IMR-90 (cell line): ENCODE measurements around the gene CYFIP2. TPM values are rescaled to one million over a fixed set of nuclear protein-coding genes. Genes with fewer than 3 reads are reported as not detected.
A peak's percentile ranks its signal among the peaks of the same experiment; 100 is the strongest.

Experiments used
- ATAC-seq: fragments of 200-7000 bp; cut with Tn5 transposase; 2 replicates; pipeline ENCODE4 v1.9.1; 2020; ENCODE audit warnings: low read depth, mild to moderate bottlenecking, moderate library complexity
- BruUV-seq: library from RNA; stranded (reverse); fragments of 400-500 nt; replicated peaks from 2 replicates; lab custom pipeline; 2021; lab: Mats Ljungman, UMichigan
- CTCF ChIA-PET: fragments of 300-600 bp; formaldehyde crosslinking; extraction: SDS; loops from one replicate; lab custom pipeline; 2021; ENCODE audit warnings: antibody characterized with exemption; lab: Yijun Ruan, JAX
- POLR2A ChIA-PET: fragments of 300-600 bp; sonication (Branson Sonifier 250); formaldehyde crosslinking; loops from one replicate; lab custom pipeline; 2022; ENCODE audit warnings: antibody characterized with exemption; ENCODE audit not compliant: unreplicated experiment; lab: Charles Lee
- DNase-seq: peaks from one replicate; pipeline ENCODE4 v3.0.0; 2013
- H2AFZ ChIP-seq: replicated peaks from 2 replicates; pipeline ENCODE3; 2013; ENCODE audit warnings: low read length, mild to moderate bottlenecking; ENCODE audit not compliant: poor library complexity
- H2AK5ac ChIP-seq: 2 replicates; pipeline ENCODE4 v1.6.1; 2013; ENCODE audit warnings: low read depth, low read length, inconsistent platforms
- H2AK9ac ChIP-seq: replicated peaks from 2 replicates; pipeline ENCODE3; 2013; ENCODE audit warnings: mild to moderate bottlenecking, low read depth, low read length, moderate library complexity; ENCODE audit not compliant: poor library complexity
- H2BK120ac ChIP-seq: 2 replicates; pipeline ENCODE4 v1.6.1; 2013; ENCODE audit warnings: low read depth, low read length, inconsistent platforms
- H2BK15ac ChIP-seq: 3 replicates; pipeline ENCODE4 v1.6.1; 2013; ENCODE audit warnings: low read depth, low read length, inconsistent platforms
- H2BK20ac ChIP-seq: 2 replicates; pipeline ENCODE4 v1.6.1; 2013; ENCODE audit warnings: low read depth, mild to moderate bottlenecking, inconsistent platforms, low read length, moderate library complexity
- H2BK5ac ChIP-seq: 2 replicates; pipeline ENCODE4 v1.6.1; 2013; ENCODE audit warnings: mild to moderate bottlenecking, low read depth, low read length, inconsistent platforms; ENCODE audit not compliant: poor library complexity, severe bottlenecking
- H3K14ac ChIP-seq: replicated peaks from 2 replicates; pipeline ENCODE4 v1.6.1; 2013; ENCODE audit warnings: low read depth, low read length, inconsistent platforms
- H3K18ac ChIP-seq: 2 replicates; pipeline ENCODE4 v1.6.1; 2013; ENCODE audit warnings: low read depth, low read length, control low read depth
- H3K23ac ChIP-seq: 2 replicates; pipeline ENCODE4 v1.6.1; 2013; ENCODE audit warnings: low read depth, low read length, inconsistent platforms
- H3K27ac ChIP-seq: 2 replicates; pipeline ENCODE4 v1.5.1; 2013; ENCODE audit warnings: mild to moderate bottlenecking, control low read depth, low read length; ENCODE audit not compliant: insufficient read depth
- H3K27me3 ChIP-seq: 2 replicates; pipeline ENCODE4 v1.6.1; 2013; ENCODE audit warnings: low read length; ENCODE audit not compliant: control insufficient read depth, insufficient read depth
- H3K36me3 ChIP-seq: 2 replicates; pipeline ENCODE4 v1.6.1; 2013; ENCODE audit warnings: low read length, mixed read lengths; ENCODE audit not compliant: control insufficient read depth, insufficient read depth
- H3K4ac ChIP-seq: 2 replicates; pipeline ENCODE4 v1.6.1; 2013; ENCODE audit warnings: low read depth, low read length, inconsistent platforms
- H3K4me1 ChIP-seq: 2 replicates; pipeline ENCODE4 v1.6.1; 2013; ENCODE audit warnings: low read length, mixed read lengths; ENCODE audit not compliant: control insufficient read depth, insufficient read depth
- H3K4me2 ChIP-seq: 2 replicates; pipeline ENCODE4 v1.6.1; 2013; ENCODE audit warnings: low read depth, mild to moderate bottlenecking, control low read depth, low read length, moderate library complexity
- H3K4me3 ChIP-seq: 2 replicates; pipeline ENCODE4 v1.5.1; 2013; ENCODE audit warnings: low read depth, mild to moderate bottlenecking, control low read depth, low read length, moderate library complexity; ENCODE audit not compliant: insufficient read depth
- H3K56ac ChIP-seq: 2 replicates; pipeline ENCODE4 v1.6.1; 2013; ENCODE audit warnings: low read length, inconsistent platforms; ENCODE audit not compliant: insufficient read depth; ENCODE audit errors: extremely low read depth
- H3K79me1 ChIP-seq, 2 experiments: 2 replicates each; pipeline ENCODE4 v1.6.1; 2013; ENCODE audit warnings: low read length in 2 of 2, inconsistent platforms in 1 of 2, low read depth in 1 of 2
- H3K9ac ChIP-seq: 2 replicates; pipeline ENCODE4 v1.6.1; 2013; ENCODE audit warnings: low read depth, low read length, control low read depth
- H3K9me1 ChIP-seq: 2 replicates; pipeline ENCODE4 v1.6.1; 2013; ENCODE audit warnings: low read length, inconsistent platforms; ENCODE audit not compliant: insufficient read depth
- H3K9me3 ChIP-seq: 2 replicates; pipeline ENCODE4 v1.6.1; 2013; ENCODE audit warnings: low read length; ENCODE audit not compliant: control insufficient read depth, insufficient read depth
- H4K20me1 ChIP-seq: 2 replicates; pipeline ENCODE4 v1.6.1; 2013; ENCODE audit warnings: low read length, inconsistent platforms; ENCODE audit not compliant: insufficient read depth
- H4K5ac ChIP-seq: 2 replicates; pipeline ENCODE4 v1.6.1; 2013; ENCODE audit warnings: mild to moderate bottlenecking, low read depth, low read length, control low read depth
- H4K8ac ChIP-seq, 2 experiments: 2 replicates each; pipeline ENCODE4 v1.6.1; 2013; ENCODE audit warnings: low read depth in 2 of 2, low read length in 2 of 2, control low read depth in 1 of 2, inconsistent platforms in 1 of 2
- H4K91ac ChIP-seq: 2 replicates; pipeline ENCODE4 v1.6.1; 2013; ENCODE audit warnings: low read depth, low read length, inconsistent platforms; ENCODE audit not compliant: insufficient read depth
- CTCF ChIP-seq: conservative IDR thresholded peaks from 2 replicates; pipeline ENCODE4 v1.5.1; 2012; ENCODE audit warnings: mild to moderate bottlenecking, low read depth, low read length, improper control_type of control experiment
- MXI1 ChIP-seq: IDR thresholded peaks from 2 replicates; pipeline ENCODE4 v1.6.1; 2012; ENCODE audit warnings: low read depth, mild to moderate bottlenecking, low read length, moderate library complexity, borderline replicate concordance
- WGBS, 2 experiments: methylation state at CpG; one replicate each; pipeline versions ENCODE4 v1.1.5 to v1.1.7; 2013; ENCODE audit warnings: missing lambda C conversion rate in 2 of 2; ENCODE audit not compliant: insufficient read length in 1 of 2; ENCODE audit errors: extremely low coverage in 2 of 2; 5-methylcytosine and 5-hydroxymethylcytosine counted together
- dilution Hi-C: fragments of 300-500 bp; cut with HindIII; formaldehyde crosslinking; loops from one replicate; pipeline ENCODE4 v1.14.3; 2018; ENCODE audit warnings: low sequenced_read_pairs; ENCODE audit not compliant: unreplicated experiment
- in situ Hi-C: fragments of 300-500 bp; cut with MboI; formaldehyde crosslinking; loops from 3 replicates; pipeline ENCODE4 v1.14.3; 2019; ENCODE audit warnings: low sequenced_read_pairs, inconsistent platforms, mixed read lengths
- intact Hi-C: fragments of 100-400 bp; cut with micrococcal nuclease; formaldehyde crosslinking; loops from 2 replicates; pipeline ENCODE4 v1.10.0; 2022
- polyA plus RNA-seq, 3 experiments: library from polyadenylated mRNA; depleted of rRNA; stranded (reverse); fragments of >200 nt; gene quantifications; 2 replicates each; pipeline ENCODE4 v1.2.3, GENCODE V29; 2012; ENCODE audit warnings: low replicate concordance in 1 of 3
- total RNA-seq: library from RNA; depleted of rRNA; stranded (reverse); fragments of >200 nt; gene quantifications from 2 replicates; pipeline ENCODE4 v1.2.3, GENCODE V29; 2012

The CYFIP2 gene
- total and polyA plus RNA-seq, 2 of the 4 experiments (the other 2 are of a cell fraction), result 6.8 to 13.4 TPM

- Histone ChIP-seq H3K79me1 (no peaks in the 10 kb centered on the region), H2AK9ac (peak overlapping the region; percentile 18), H2BK20ac (no peak overlapping the region), H2BK5ac (no peak overlapping the region), H3K27ac (no peak overlapping the region), H3K4me1 (no peaks in the 10 kb centered on the region), H3K4me3 (no peak overlapping the region), H4K91ac (no peak overlapping the region), H3K18ac (no peak overlapping the region), H3K36me3 (no peaks in the 10 kb centered on the region), H4K8ac (no peak overlapping the region), H4K20me1 (no peaks in the 10 kb centered on the region), H3K27me3 (no peaks in the 10 kb centered on the region; the same call in 1 of the 2 replicates), H2BK120ac (no peak overlapping the region), H2AFZ (no peak overlapping the region), H2BK15ac (no peak overlapping the region), H3K9me1 (no peaks in the 10 kb centered on the region), H3K4ac (no peak overlapping the region), H3K9me3 (no peaks in the 10 kb centered on the region), H3K56ac (no peak overlapping the region), H4K5ac (no peak overlapping the region), H3K14ac (no peak overlapping the region), H3K4me2 (no peak overlapping the region), H3K9ac (no peak overlapping the region), H2AK5ac (no peak overlapping the region), H3K23ac (no peak overlapping the region)
- dilution Hi-C loops, result no loop called here
- in situ Hi-C loops, result loop anchor here (10.0 kb wide), 1 partner anchor 412 kb away; the partner anchor contains the start of gene THG1L
- CTCF ChIA-PET, result no interaction called here
- POLR2A ChIA-PET, result no interaction called here
- DNase-seq, result no peak
- WGBS, 2 experiments, result 100% methylated on average over 3 of the region's 10 CpGs; no CpG with 5 or more reads in 1 of the 2 experiments
- TF ChIP-seq MXI1, result no peak
- TF ChIP-seq CTCF, result peak; percentile 17; the same call in 1 of the 2 replicates
- no peak for ATAC-seq
- intact Hi-C loops, result no loop called here
- BruUV-seq, result no TSS peak
These were observed 57.3 kb downstream of the CYFIP2 start for GRCh38 chr5:157323107-157323706.
